ENCODE data around the gene ZNF726. TPM values are rescaled to one million over a fixed set of nuclear protein-coding genes. Genes with fewer than 3 reads are reported as not detected.

The ZNF726 gene
- total and polyA plus RNA-seq, 2 experiments from 2014 or later = 0.48 to 0.66 TPM

GRCh38 chr19:23906835-23907234, 7.9 kb upstream of the ZNF726 start:
- H3K9me3 Mint-ChIP-seq = peaks cover 92% of the 10 kb centered on the region
- no peak overlapping the region for H3K27ac Mint-ChIP-seq
- H3K27me3 ChIP-seq (ENCODE audit: insufficient read depth) = no peaks in the 10 kb centered on the region
- TF ChIP-seq, protein P1, sequence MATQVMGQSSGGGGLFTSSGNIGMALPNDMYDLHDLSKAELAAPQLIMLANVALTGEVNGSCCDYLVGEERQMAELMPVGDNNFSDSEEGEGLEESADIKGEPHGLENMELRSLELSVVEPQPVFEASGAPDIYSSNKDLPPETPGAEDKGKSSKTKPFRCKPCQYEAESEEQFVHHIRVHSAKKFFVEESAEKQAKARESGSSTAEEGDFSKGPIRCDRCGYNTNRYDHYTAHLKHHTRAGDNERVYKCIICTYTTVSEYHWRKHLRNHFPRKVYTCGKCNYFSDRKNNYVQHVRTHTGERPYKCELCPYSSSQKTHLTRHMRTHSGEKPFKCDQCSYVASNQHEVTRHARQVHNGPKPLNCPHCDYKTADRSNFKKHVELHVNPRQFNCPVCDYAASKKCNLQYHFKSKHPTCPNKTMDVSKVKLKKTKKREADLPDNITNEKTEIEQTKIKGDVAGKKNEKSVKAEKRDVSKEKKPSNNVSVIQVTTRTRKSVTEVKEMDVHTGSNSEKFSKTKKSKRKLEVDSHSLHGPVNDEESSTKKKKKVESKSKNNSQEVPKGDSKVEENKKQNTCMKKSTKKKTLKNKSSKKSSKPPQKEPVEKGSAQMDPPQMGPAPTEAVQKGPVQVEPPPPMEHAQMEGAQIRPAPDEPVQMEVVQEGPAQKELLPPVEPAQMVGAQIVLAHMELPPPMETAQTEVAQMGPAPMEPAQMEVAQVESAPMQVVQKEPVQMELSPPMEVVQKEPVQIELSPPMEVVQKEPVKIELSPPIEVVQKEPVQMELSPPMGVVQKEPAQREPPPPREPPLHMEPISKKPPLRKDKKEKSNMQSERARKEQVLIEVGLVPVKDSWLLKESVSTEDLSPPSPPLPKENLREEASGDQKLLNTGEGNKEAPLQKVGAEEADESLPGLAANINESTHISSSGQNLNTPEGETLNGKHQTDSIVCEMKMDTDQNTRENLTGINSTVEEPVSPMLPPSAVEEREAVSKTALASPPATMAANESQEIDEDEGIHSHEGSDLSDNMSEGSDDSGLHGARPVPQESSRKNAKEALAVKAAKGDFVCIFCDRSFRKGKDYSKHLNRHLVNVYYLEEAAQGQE (IDR thresholded peaks at IDR 0.05; ENCODE audit: unreplicated experiment) = no peak
- TF ChIP-seq ZNF114 (CRISPR knock-in tag; IDR thresholded peaks at IDR 0.05) (no peak), POLR2AphosphoS5 (IDR thresholded peaks at IDR 0.05; ENCODE audit: low read depth) (no peak), ZNF462 (CRISPR knock-in tag; IDR thresholded peaks at IDR 0.05) (no peak)
- TF ChIP-seq, protein P2, sequence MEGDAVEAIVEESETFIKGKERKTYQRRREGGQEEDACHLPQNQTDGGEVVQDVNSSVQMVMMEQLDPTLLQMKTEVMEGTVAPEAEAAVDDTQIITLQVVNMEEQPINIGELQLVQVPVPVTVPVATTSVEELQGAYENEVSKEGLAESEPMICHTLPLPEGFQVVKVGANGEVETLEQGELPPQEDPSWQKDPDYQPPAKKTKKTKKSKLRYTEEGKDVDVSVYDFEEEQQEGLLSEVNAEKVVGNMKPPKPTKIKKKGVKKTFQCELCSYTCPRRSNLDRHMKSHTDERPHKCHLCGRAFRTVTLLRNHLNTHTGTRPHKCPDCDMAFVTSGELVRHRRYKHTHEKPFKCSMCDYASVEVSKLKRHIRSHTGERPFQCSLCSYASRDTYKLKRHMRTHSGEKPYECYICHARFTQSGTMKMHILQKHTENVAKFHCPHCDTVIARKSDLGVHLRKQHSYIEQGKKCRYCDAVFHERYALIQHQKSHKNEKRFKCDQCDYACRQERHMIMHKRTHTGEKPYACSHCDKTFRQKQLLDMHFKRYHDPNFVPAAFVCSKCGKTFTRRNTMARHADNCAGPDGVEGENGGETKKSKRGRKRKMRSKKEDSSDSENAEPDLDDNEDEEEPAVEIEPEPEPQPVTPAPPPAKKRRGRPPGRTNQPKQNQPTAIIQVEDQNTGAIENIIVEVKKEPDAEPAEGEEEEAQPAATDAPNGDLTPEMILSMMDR (conservative IDR thresholded peaks at IDR 0.05; ENCODE audit: low read depth in 2 of 2) = no peak
- no peaks in the 10 kb centered on the region for H3K79me2 ChIP-seq (replicated peaks; ENCODE audit: insufficient read depth)
- no peak overlapping the region for H2AFZ ChIP-seq
- no peak overlapping the region for H3K4me3 ChIP-seq
- DNase-seq (ENCODE audit: low spot score) = no peak
- H3K36me3 ChIP-seq (ENCODE audit: insufficient read depth) = peaks cover 3% of the 10 kb centered on the region; the same call in 1 of the 2 replicates
- ATAC-seq = no peak
- H3K4me2 ChIP-seq = no peak overlapping the region
- peaks cover 4% of the 10 kb centered on the region for H3K27me3 Mint-ChIP-seq (ENCODE audit: insufficient read depth, low read depth, poor library complexity)
- no peaks in the 10 kb centered on the region for H3K4me1 Mint-ChIP-seq
- no peaks in the 10 kb centered on the region for H3F3A ChIP-seq (replicated peaks; ENCODE audit: low read depth)
- no peaks in the 10 kb centered on the region for H3K9me2 ChIP-seq (ENCODE audit: insufficient read depth)
- no peaks in the 10 kb centered on the region for H4K20me1 ChIP-seq (replicated peaks; ENCODE audit: insufficient read depth)
- no peak overlapping the region for H3K27ac ChIP-seq (ENCODE audit: low read depth)
- no peak overlapping the region for H3K4me3 Mint-ChIP-seq
- peaks cover 20% of the 10 kb centered on the region for H3K36me3 Mint-ChIP-seq (ENCODE audit: low read depth)
- H3K4me1 ChIP-seq (ENCODE audit: insufficient read depth) = no peaks in the 10 kb centered on the region

Measured in GM23338 (cell line).